Ishikawa (cell line): ENCODE results near the gene STXBP3.

Experiments used
- CEBPB ChIP-seq: IDR thresholded peaks from 2 replicates; pipeline ENCODE4 v1.6.1; 2012
- CREB1 ChIP-seq: IDR thresholded peaks from 2 replicates; pipeline ENCODE4 v1.6.1; 2012; ENCODE audit warnings: low read depth
- EGR1 ChIP-seq: IDR thresholded peaks from 2 replicates; pipeline ENCODE4 v1.6.1; 2012
- EP300 ChIP-seq: IDR thresholded peaks from 2 replicates; pipeline ENCODE4 v1.6.1; 2012; ENCODE audit warnings: borderline replicate concordance
- MAX ChIP-seq: IDR thresholded peaks from 2 replicates; pipeline ENCODE4 v1.6.1; 2012
- NFIC ChIP-seq: IDR thresholded peaks from 2 replicates; pipeline ENCODE4 v1.6.1; 2012
- RAD21 ChIP-seq: IDR thresholded peaks from 2 replicates; pipeline ENCODE4 v1.6.1; 2012; ENCODE audit warnings: low read depth
- REST ChIP-seq: IDR thresholded peaks from 2 replicates; pipeline ENCODE4 v1.6.1; 2012; ENCODE audit warnings: low read depth, mild to moderate bottlenecking
- TAF1 ChIP-seq: IDR thresholded peaks from 2 replicates; pipeline ENCODE4 v1.6.1; 2012; ENCODE audit warnings: low read depth, mild to moderate bottlenecking
- TCF12 ChIP-seq: IDR thresholded peaks from 2 replicates; pipeline ENCODE4 v1.6.1; 2012; ENCODE audit warnings: low read depth
- TEAD4 ChIP-seq: IDR thresholded peaks from 2 replicates; pipeline ENCODE4 v1.6.1; 2012
- USF1 ChIP-seq: IDR thresholded peaks from 2 replicates; pipeline ENCODE4 v1.6.1; 2012
- YY1 ChIP-seq: IDR thresholded peaks from 2 replicates; pipeline ENCODE4 v1.6.1; 2012; ENCODE audit warnings: low read depth

- TF ChIP-seq TAF1 (no peak), REST (no peak), CREB1 (no peak), RAD21 (no peak), YY1 (no peak), CEBPB (no peak), MAX (no peak), TCF12 (no peak), EP300 (no peak), TEAD4 (no peak), USF1 (no peak), NFIC (peak; percentile 17; the same call in 1 of the 2 replicates), EGR1 (no peak)
These were observed 97.1 kb downstream of the STXBP3 start for GRCh38 chr1:108843390-108844137.
